PC-3 (cell line): Measurements from ENCODE around the gene RHOBTB1.

Source experiments
- CTCF ChIP-seq: fragments of 300-600 bp; sonication (generic); conservative IDR thresholded peaks from 2 replicates; pipeline ENCODE4 v1.5.1; 2017; ENCODE audit warnings: antibody characterized with exemption, low read depth, mild to moderate bottlenecking, low read length
- EZH2 ChIP-seq: fragments of 300-600 bp; sonication (generic); IDR thresholded peaks from one replicate; pipeline ENCODE4 v1.6.1; 2017; ENCODE audit warnings: antibody characterized with exemption, mild to moderate bottlenecking, low read length; ENCODE audit not compliant: unreplicated experiment

- TF ChIP-seq CTCF (no peak), EZH2 (no peak)
Measured at GRCh38 chr10:60917331-60918280, 26.4 kb downstream of the RHOBTB1 start.
